ENCODE results near the gene TRAPPC3.

The TRAPPC3 gene

GRCh38 chr1:36149973-36150295 is 648 bp upstream of the TRAPPC3 start:
- H3K4me3 ChIP-seq (ENCODE audit: low read depth, low read length), result peak overlapping the region; percentile 84
- H2AFZ ChIP-seq, result peak overlapping the region; percentile 86
- no peaks in the 10 kb centered on the region for H3K27me3 ChIP-seq (ENCODE audit: control insufficient read depth, insufficient read depth, low read length)
- peaks cover 20% of the 10 kb centered on the region for H3K4me1 ChIP-seq
- peak overlapping the region; percentile 95 for H3K27ac ChIP-seq
- H3K79me2 ChIP-seq, result no peaks in the 10 kb centered on the region
- no peaks in the 10 kb centered on the region for H3K9me3 ChIP-seq (ENCODE audit: control insufficient read depth, low read length)
- H3K36me3 ChIP-seq (ENCODE audit: control insufficient read depth, insufficient read depth, low read length), result no peaks in the 10 kb centered on the region
- H3K9ac ChIP-seq, result no peak overlapping the region
- H3K4me2 ChIP-seq (ENCODE audit: low read length), result peak overlapping the region; percentile 60
- no peak for TF ChIP-seq CTCF (IDR thresholded peaks at IDR 0.05)

GRCh38 chr1:36148821-36149236 is 457 bp downstream of the TRAPPC3 start:
- H3K27me3 ChIP-seq (ENCODE audit: control insufficient read depth, insufficient read depth, low read length), result no peaks in the 10 kb centered on the region
- no peaks in the 10 kb centered on the region for H3K9me3 ChIP-seq (ENCODE audit: control insufficient read depth, low read length)
- H3K4me2 ChIP-seq (ENCODE audit: low read length), result peak overlapping the region; percentile 99
- peaks cover 20% of the 10 kb centered on the region for H3K4me1 ChIP-seq
- H3K27ac ChIP-seq, result peak overlapping the region; percentile 95
- H2AFZ ChIP-seq, result peak overlapping the region; percentile 86
- H3K4me3 ChIP-seq (ENCODE audit: low read depth, low read length), result peak overlapping the region; percentile 84
- no peak overlapping the region for H3K9ac ChIP-seq
- no peaks in the 10 kb centered on the region for H3K36me3 ChIP-seq (ENCODE audit: control insufficient read depth, insufficient read depth, low read length)
- no peaks in the 10 kb centered on the region for H3K79me2 ChIP-seq
- TF ChIP-seq CTCF (IDR thresholded peaks at IDR 0.05), result no peak

- Histone ChIP-seq H3K9ac (no peak overlapping the region), H3K9me3 (ENCODE audit: control insufficient read depth, low read length) (no peaks in the 10 kb centered on the region), H3K4me1 (no peaks in the 10 kb centered on the region), H3K36me3 (ENCODE audit: control insufficient read depth, insufficient read depth, low read length) (no peaks in the 10 kb centered on the region), H3K27me3 (ENCODE audit: control insufficient read depth, insufficient read depth, low read length) (no peaks in the 10 kb centered on the region), H3K4me2 (ENCODE audit: low read length) (no peak overlapping the region), H3K4me3 (ENCODE audit: low read depth, low read length) (no peak overlapping the region), H3K79me2 (no peaks in the 10 kb centered on the region), H2AFZ (no peak overlapping the region), H3K27ac (no peak overlapping the region)
- no peak for TF ChIP-seq CTCF (IDR thresholded peaks at IDR 0.05)
These were observed 4.9 kb downstream of the TRAPPC3 start for GRCh38 chr1:36144413-36144812.

- Histone ChIP-seq H3K79me2 (no peaks in the 10 kb centered on the region), H3K9ac (no peak overlapping the region), H2AFZ (no peak overlapping the region), H3K9me3 (ENCODE audit: control insufficient read depth, low read length) (no peaks in the 10 kb centered on the region), H3K4me2 (ENCODE audit: low read length) (no peak overlapping the region), H3K4me1 (no peaks in the 10 kb centered on the region), H3K27me3 (ENCODE audit: control insufficient read depth, insufficient read depth, low read length) (no peaks in the 10 kb centered on the region), H3K36me3 (ENCODE audit: control insufficient read depth, insufficient read depth, low read length) (no peaks in the 10 kb centered on the region), H3K4me3 (ENCODE audit: low read depth, low read length) (no peak overlapping the region), H3K27ac (no peak overlapping the region)
- no peak for TF ChIP-seq CTCF (IDR thresholded peaks at IDR 0.05)
These were observed 5.9 kb downstream of the TRAPPC3 start for GRCh38 chr1:36143424-36143823.

- TF ChIP-seq CTCF (IDR thresholded peaks at IDR 0.05), result no peak
- H3K9ac ChIP-seq, result no peak overlapping the region
- no peaks in the 10 kb centered on the region for H3K4me1 ChIP-seq
- no peak overlapping the region for H3K4me3 ChIP-seq (ENCODE audit: low read depth, low read length)
- H3K36me3 ChIP-seq (ENCODE audit: control insufficient read depth, insufficient read depth, low read length), result no peaks in the 10 kb centered on the region
- no peaks in the 10 kb centered on the region for H3K79me2 ChIP-seq
- no peak overlapping the region for H3K27ac ChIP-seq
- H3K27me3 ChIP-seq (ENCODE audit: control insufficient read depth, insufficient read depth, low read length), result no peaks in the 10 kb centered on the region
- H3K4me2 ChIP-seq (ENCODE audit: low read length), result no peak overlapping the region
- H2AFZ ChIP-seq, result no peak overlapping the region
- no peaks in the 10 kb centered on the region for H3K9me3 ChIP-seq (ENCODE audit: control insufficient read depth, low read length)
These were observed 7.2 kb downstream of the TRAPPC3 start for GRCh38 chr1:36142121-36142520.
